A673 (cell line): Measurements from ENCODE around the gene IFITM1.

Source experiments
- CTCF ChIP-seq: fragments of 300-800, 200-600 bp; sonication (generic); conservative IDR thresholded peaks from 2 replicates; pipeline ENCODE4 v1.5.1; 2017; ENCODE audit warnings: low read depth, mild to moderate bottlenecking, antibody characterized with exemption, low read length, moderate library complexity, mixed read lengths
- EZH2 ChIP-seq: fragments of 200-600 bp; sonication (generic); IDR thresholded peaks from 2 replicates; pipeline ENCODE4 v1.6.1; 2017; ENCODE audit warnings: borderline replicate concordance, low read depth, mild to moderate bottlenecking, mixed read lengths, antibody characterized with exemption, low read length; ENCODE audit not compliant: poor library complexity, severe bottlenecking

DNA sequence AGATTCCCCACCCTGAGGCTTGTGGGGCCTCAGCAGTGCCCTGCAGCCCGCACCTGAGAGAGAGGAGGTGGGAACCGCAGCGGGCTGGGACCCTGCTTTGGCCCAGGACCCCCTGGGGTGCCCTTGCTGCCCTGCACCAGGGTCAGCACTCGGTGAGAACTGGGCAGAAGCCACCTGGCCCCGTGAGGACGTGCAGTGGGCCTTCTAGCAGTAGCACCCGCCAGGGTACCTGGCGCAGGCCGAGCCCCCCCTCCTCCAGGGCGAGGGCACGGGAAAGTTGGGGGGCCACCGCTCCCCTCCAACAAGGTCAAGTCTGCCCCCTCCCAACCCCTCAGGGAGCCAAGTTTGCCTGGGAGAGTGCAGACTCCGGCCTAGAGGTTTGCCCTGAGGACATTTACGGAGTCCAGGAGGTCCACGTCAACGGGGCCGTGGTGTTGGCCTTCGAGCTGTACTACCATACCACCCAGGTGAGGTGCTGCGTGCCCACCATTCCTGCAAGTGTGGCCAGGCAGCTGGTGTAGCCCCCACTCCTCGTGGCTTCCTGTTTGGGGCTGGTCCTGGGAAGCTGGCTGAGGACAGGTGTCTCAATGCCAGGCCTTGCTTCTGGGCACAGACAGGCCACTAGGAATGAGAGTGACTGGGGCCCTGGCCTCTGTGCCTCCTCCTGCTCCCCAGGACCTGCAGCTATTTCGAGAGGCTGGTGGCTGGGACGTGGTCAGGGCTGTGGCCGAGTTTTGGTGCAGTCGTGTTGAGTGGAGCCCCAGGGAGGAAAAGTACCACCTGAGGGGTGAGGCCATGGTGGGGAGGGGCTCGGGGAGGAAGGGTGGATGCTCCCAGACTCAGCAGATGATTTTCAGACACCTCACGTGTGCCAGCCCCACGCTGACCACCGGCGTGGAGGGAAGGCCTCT, 21.4 kb upstream of the IFITM1 start:
- no peak for TF ChIP-seq CTCF
- TF ChIP-seq EZH2 = no peak
